Upper lobe of right lung (tissue), 1 donor: ENCODE data around the gene CHAT. TPM values are rescaled to one million over a fixed set of nuclear protein-coding genes. Genes with fewer than 3 reads are reported as not detected.

Source experiments
- total RNA-seq: library from RNA; stranded (reverse); fragmentation: NEBNext Ultra II Directional; extraction: Animal tissue kit (Norgen Biotek cat#: 25700); gene quantifications from one replicate; pipeline ENCODE4 v1.2.1, GENCODE V29; 2021
- donor health status: DM: no; HTN: yes; CAD: no; lungs with severe emphysema.

The CHAT gene
- total RNA-seq, 1 donor from 2014 or later, result not detected

Other genes with a start within 250 kb of the CHAT start
- gene DRGX, start 217.9 kb upstream of the CHAT start, total RNA-seq, result not detected
- gene ERCC6, start 74.9 kb upstream of the CHAT start, total RNA-seq, result 33.9 TPM
- not detected for gene SLC18A3, start 3.7 kb upstream of the CHAT start, total RNA-seq
- gene C10orf53, start 65.6 kb downstream of the CHAT start, total RNA-seq, result not detected
- gene OGDHL, start 148.3 kb downstream of the CHAT start, total RNA-seq, result 0.69 TPM